ENCODE data around the gene ENKUR. TPM values are rescaled to one million over a fixed set of nuclear protein-coding genes. Genes with fewer than 3 reads are reported as not detected.
A peak's percentile ranks its signal among the peaks of the same experiment; 100 is the strongest.

Gene ENKUR
- total RNA-seq (2021; fragmentation: NEBNext Ultra II Directional; extraction: Animal tissue kit (Norgen Biotek cat#: 25700)): under 1 TPM in 5 of 6 experiments, not detected in 1; 0.14 to 0.33 (median 0.23) TPM
- long read RNA-seq, partial matches to known transcripts: 0 of 2 reads
- long read RNA-seq, other reads (novel, unspliced or antisense): 2 of 2 reads

GRCh38 chr10:25015828-25016375 lies at the start of gene ENKUR:
ENKUR (minus strand) TSS chr10:25016158; CDS start chr10:25015936, 222 bp downstream.
- H3K9me3 Mint-ChIP-seq: no peaks in the 10 kb centered on the region
- no peak for TF ChIP-seq CTCF (IDR thresholded peaks at IDR 0.05)

GRCh38 chr10:25064401-25064800 lies 48.4 kb upstream of the ENKUR start:
- no peaks in the 10 kb centered on the region for H3K27me3 Mint-ChIP-seq (ENCODE audit: insufficient read depth)
- peaks cover 80% of the 10 kb centered on the region for H3K4me1 Mint-ChIP-seq (ENCODE audit: low read depth)
- no peak for DNase-seq
- H3K4me3 Mint-ChIP-seq: no peak overlapping the region
- peak overlapping the region; percentile 18 for H3K27ac Mint-ChIP-seq
- no peak for TF ChIP-seq CTCF (IDR thresholded peaks at IDR 0.05)
- H3K36me3 Mint-ChIP-seq (ENCODE audit: low read depth): peaks cover 13% of the 10 kb centered on the region
- no peaks in the 10 kb centered on the region for H3K9me3 Mint-ChIP-seq

More at GRCh38 chr10:25015828-25016375, at the start of gene ENKUR:
- peak; percentile 90 for DNase-seq
- H3K4me3 Mint-ChIP-seq: peak within 1 kb of the TSS; percentile 91
- H3K4me1 Mint-ChIP-seq (ENCODE audit: low read depth): peaks cover 29% of the 10 kb centered on the region
- H3K27me3 Mint-ChIP-seq (ENCODE audit: insufficient read depth): no peaks in the 10 kb centered on the region
- H3K36me3 Mint-ChIP-seq (ENCODE audit: low read depth): no peaks in the 10 kb centered on the region; the same call in 1 of the 2 replicates
- H3K27ac Mint-ChIP-seq: peak within 1 kb of the TSS; percentile 92

GRCh38 chr10:25063644-25064043 lies 47.7 kb upstream of the ENKUR start:
- H3K27ac Mint-ChIP-seq: no peak overlapping the region; the same call in 1 of the 2 replicates
- no peak for DNase-seq
- H3K36me3 Mint-ChIP-seq (ENCODE audit: low read depth): peaks cover 13% of the 10 kb centered on the region
- peaks cover 79% of the 10 kb centered on the region for H3K4me1 Mint-ChIP-seq (ENCODE audit: low read depth)
- no peaks in the 10 kb centered on the region for H3K27me3 Mint-ChIP-seq (ENCODE audit: insufficient read depth)
- no peaks in the 10 kb centered on the region for H3K9me3 Mint-ChIP-seq
- no peak for TF ChIP-seq CTCF (IDR thresholded peaks at IDR 0.05)
- no peak overlapping the region for H3K4me3 Mint-ChIP-seq

GRCh38 chr10:25063157-25063556 lies 47.2 kb upstream of the ENKUR start:
- no peak for DNase-seq
- Mint-ChIP-seq H3K4me3 (no peak overlapping the region; the same call in 1 of the 2 replicates), H3K27ac (peak overlapping the region; percentile 95; the same call in 1 of the 2 replicates), H3K36me3 (ENCODE audit: low read depth) (peaks cover 13% of the 10 kb centered on the region), H3K4me1 (ENCODE audit: low read depth) (peaks cover 74% of the 10 kb centered on the region), H3K9me3 (no peaks in the 10 kb centered on the region), H3K27me3 (ENCODE audit: insufficient read depth) (no peaks in the 10 kb centered on the region)
- no peak for TF ChIP-seq CTCF (IDR thresholded peaks at IDR 0.05)

- no peak for TF ChIP-seq CTCF (IDR thresholded peaks at IDR 0.05)
- Mint-ChIP-seq H3K36me3 (ENCODE audit: low read depth) (peaks cover 9% of the 10 kb centered on the region), H3K4me3 (peak overlapping the region; percentile 86), H3K27me3 (ENCODE audit: insufficient read depth) (no peaks in the 10 kb centered on the region), H3K27ac (peak overlapping the region; percentile 95), H3K4me1 (ENCODE audit: low read depth) (peaks cover 67% of the 10 kb centered on the region), H3K9me3 (no peaks in the 10 kb centered on the region)
- peak; percentile 20 for DNase-seq
Measured at GRCh38 chr10:25061711-25062449, 45.9 kb upstream of the ENKUR start.
